ENCODE measurements around the gene BAHCC1. TPM values are rescaled to one million over a fixed set of nuclear protein-coding genes. Genes with fewer than 3 reads are reported as not detected.

BAHCC1 gene
- total RNA-seq, 2 experiments from 2014 or later = 0.20 to 0.41 TPM

DNA sequence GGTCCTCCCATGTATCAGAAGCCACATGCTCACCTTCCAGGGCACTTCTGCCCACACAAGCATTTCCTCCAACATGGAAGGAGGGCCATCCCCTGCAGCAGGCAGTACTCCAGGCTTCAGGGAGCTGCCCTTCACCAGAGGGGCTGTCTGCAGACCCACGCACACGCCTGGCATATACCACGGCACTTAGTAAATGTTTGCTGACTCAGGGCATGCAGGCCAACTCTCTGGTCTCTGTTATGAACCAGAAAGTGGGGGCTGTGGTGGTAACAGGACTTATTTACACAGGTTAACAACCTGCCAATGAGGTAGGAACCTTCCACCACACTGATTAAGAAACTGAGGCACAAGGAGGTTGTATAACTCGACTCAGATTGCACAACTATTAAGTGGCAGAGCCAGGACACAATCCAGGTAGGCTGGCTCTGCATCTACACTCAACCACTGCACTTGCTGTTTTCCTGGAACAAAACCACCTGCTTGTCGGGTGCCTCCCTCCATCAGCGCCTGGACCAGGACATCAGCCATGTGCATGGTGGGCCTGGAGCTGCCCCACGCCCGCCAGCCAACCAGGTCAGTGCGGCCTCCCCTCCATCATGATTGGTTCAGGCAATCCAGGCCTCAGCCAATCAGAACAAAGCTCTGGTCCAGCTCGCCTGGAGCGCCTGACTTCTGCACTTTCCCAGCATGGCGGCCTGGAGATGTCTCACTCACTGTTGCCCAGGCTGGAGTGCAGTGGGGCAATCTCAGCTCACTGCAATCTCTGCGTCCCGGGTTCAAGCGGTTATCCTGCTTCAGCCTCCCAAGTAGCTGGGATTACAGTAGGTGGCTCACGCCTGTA is 98.2 kb downstream of the BAHCC1 start:
- TF ChIP-seq, protein P1, sequence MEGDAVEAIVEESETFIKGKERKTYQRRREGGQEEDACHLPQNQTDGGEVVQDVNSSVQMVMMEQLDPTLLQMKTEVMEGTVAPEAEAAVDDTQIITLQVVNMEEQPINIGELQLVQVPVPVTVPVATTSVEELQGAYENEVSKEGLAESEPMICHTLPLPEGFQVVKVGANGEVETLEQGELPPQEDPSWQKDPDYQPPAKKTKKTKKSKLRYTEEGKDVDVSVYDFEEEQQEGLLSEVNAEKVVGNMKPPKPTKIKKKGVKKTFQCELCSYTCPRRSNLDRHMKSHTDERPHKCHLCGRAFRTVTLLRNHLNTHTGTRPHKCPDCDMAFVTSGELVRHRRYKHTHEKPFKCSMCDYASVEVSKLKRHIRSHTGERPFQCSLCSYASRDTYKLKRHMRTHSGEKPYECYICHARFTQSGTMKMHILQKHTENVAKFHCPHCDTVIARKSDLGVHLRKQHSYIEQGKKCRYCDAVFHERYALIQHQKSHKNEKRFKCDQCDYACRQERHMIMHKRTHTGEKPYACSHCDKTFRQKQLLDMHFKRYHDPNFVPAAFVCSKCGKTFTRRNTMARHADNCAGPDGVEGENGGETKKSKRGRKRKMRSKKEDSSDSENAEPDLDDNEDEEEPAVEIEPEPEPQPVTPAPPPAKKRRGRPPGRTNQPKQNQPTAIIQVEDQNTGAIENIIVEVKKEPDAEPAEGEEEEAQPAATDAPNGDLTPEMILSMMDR (IDR thresholded peaks at IDR 0.05) = no peak
- ATAC-seq (ENCODE audit: poor library complexity) = no peak
- ChIA-PET CTCF (no interaction called here), POLR2A (interaction anchor here (1.5 kb wide), 1 partner anchor 16 kb away, joined by 6 read pairs; no protein-coding TSS in a partner anchor)
- Mint-ChIP-seq H3K4me3 (no peak overlapping the region), H3K27me3 (peaks cover 8% of the 10 kb centered on the region), H3K4me1 (ENCODE audit: low read depth) (no peaks in the 10 kb centered on the region), H3K27ac (no peak overlapping the region), H3K36me3 (ENCODE audit: low read depth) (no peaks in the 10 kb centered on the region), H3K9me3 (no peaks in the 10 kb centered on the region)
- Histone ChIP-seq H3K27ac (ENCODE audit: low read depth in 1 of 2, low read length in 2 of 2) (no peak overlapping the region), H3K27me3 (ENCODE audit: control insufficient read depth in 1 of 2, insufficient read depth in 2 of 2, low read length in 2 of 2) (peaks cover 0 to 2% of the 10 kb centered on the region in 2 experiments), H3K4me1 (ENCODE audit: insufficient read depth, low read length) (peaks cover 9% of the 10 kb centered on the region), H3K9me3 (ENCODE audit: control insufficient read depth in 1 of 2, insufficient read depth in 1 of 2, low read length in 2 of 2) (no peaks in the 10 kb centered on the region), H3K4me3 (ENCODE audit: low read length) (no peak overlapping the region), H3K36me3 (ENCODE audit: insufficient read depth, low read length) (no peaks in the 10 kb centered on the region)
- intact Hi-C loops (cut with DNase I, micrococcal nuclease) = no loop called here
- no peak for DNase-seq

DNA sequence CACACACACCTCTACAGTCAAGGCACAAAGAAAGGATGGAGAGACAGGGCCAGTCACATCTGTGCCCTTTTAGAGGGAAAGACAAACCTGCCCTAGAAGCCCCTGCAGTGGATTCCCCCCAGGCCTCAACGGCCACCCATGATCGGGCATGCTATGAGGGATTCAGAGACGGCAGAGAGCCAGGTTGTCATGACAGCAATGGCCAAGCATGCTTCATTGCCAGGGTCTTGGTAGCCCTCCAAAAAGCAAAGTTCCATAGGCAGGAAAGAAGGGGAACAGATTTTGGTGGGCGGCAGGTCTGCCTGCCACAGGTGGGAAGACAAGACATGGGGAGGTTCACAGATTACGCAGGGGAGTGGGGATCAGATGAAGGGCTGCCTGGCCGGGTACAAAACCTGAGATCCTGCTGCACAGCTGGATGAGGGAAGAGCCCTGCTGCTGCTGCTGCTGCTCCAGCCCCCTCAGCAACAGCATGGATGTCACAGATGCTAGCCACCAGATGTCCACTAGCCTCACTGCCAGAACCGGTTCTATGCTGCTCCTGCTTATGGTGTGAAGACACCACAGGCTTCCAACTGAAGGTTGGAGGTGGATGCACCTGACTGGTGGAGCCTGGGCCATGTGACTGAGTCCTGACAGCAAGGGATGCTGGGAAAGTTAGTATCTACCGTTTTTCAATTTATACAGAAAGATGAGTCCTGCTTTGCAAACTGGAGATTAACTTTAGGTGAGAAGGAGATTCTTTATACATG is 99.5 kb downstream of the BAHCC1 start:
- Mint-ChIP-seq H3K36me3 (ENCODE audit: low read depth) (no peaks in the 10 kb centered on the region), H3K27ac (no peak overlapping the region), H3K4me3 (no peak overlapping the region), H3K4me1 (ENCODE audit: low read depth) (no peaks in the 10 kb centered on the region), H3K27me3 (peaks cover 8% of the 10 kb centered on the region), H3K9me3 (no peaks in the 10 kb centered on the region)
- ChIA-PET POLR2A (no interaction called here), CTCF (no interaction called here)
- H3K27me3 ChIP-seq (ENCODE audit: control insufficient read depth in 1 of 2, insufficient read depth in 2 of 2, low read length in 2 of 2) = no peaks in the 10 kb centered on the region
- no peaks in the 10 kb centered on the region for H3K36me3 ChIP-seq (ENCODE audit: insufficient read depth, low read length)
- ATAC-seq (ENCODE audit: poor library complexity) (peak; percentile 46), DNase-seq (no peak)
- peaks cover 5% of the 10 kb centered on the region for H3K4me1 ChIP-seq (ENCODE audit: insufficient read depth, low read length)
- H3K4me3 ChIP-seq (ENCODE audit: low read length) = no peak overlapping the region
- no peaks in the 10 kb centered on the region for H3K9me3 ChIP-seq (ENCODE audit: control insufficient read depth in 1 of 2, insufficient read depth in 1 of 2, low read length in 2 of 2)
- intact Hi-C loops (cut with DNase I, micrococcal nuclease) = no loop called here
- TF ChIP-seq, protein P1 (IDR thresholded peaks at IDR 0.05) = no peak
- no peak overlapping the region for H3K27ac ChIP-seq (ENCODE audit: low read depth in 1 of 2, low read length in 2 of 2)

DNA sequence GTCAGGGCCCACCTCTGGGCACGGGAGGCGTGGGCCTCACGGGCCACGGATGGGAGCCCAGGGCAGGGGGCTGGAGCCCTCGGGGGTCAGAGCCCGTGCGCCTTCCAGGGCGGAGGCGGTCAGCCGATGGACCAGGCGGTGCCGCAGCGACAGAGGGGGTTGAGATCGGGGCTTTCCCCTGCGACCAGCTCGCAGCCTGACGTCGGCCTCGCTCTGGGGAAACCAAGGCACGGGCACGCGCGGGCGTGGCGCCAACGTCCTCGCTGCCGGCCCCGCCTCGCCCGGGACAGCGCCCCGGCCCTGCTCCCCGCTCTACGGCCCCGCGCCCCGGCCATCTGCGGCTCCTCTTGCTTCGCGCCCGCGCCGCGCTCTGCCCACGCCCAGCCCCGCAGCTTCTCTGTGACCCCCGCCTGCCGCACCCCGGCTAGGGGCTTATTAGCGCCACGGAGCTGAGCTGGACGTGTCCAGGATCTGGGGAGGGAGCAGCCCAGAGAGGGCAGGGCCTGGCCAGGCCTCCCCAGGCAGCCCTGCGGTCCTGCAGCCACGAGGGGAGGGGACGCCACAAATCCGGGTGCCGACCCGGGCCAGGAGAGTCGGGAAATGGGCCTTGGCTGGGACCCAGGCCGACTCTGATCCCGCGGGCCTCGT is 103.8 kb downstream of the BAHCC1 start:
- TF ChIP-seq, protein P1 (IDR thresholded peaks at IDR 0.05) = no peak
- ChIA-PET CTCF (interaction anchor here (0.7 kb wide), 1 partner anchor 122 kb away, joined by 4 read pairs; no protein-coding TSS in a partner anchor), POLR2A (interaction anchor here (2.1 to 2.4 kb wide), 2 partner anchors 9 to 11 kb away, joined by 7 to 8 read pairs; no protein-coding TSS in a partner anchor)
- intact Hi-C loops (cut with DNase I, micrococcal nuclease) = no loop called here
- DNase-seq (peak in 1 of 14 experiments; percentile 26), ATAC-seq (ENCODE audit: poor library complexity) (no peak)
- Histone ChIP-seq H3K27ac (ENCODE audit: low read depth in 1 of 2, low read length in 2 of 2) (no peak overlapping the region), H3K36me3 (ENCODE audit: insufficient read depth, low read length) (no peaks in the 10 kb centered on the region), H3K4me1 (ENCODE audit: insufficient read depth, low read length) (peaks cover 5% of the 10 kb centered on the region), H3K4me3 (ENCODE audit: low read length) (no peak overlapping the region), H3K9me3 (ENCODE audit: control insufficient read depth in 1 of 2, insufficient read depth in 1 of 2, low read length in 2 of 2) (no peaks in the 10 kb centered on the region), H3K27me3 (ENCODE audit: control insufficient read depth in 1 of 2, insufficient read depth in 2 of 2, low read length in 2 of 2) (no peaks in the 10 kb centered on the region)
- Mint-ChIP-seq H3K36me3 (ENCODE audit: low read depth) (no peaks in the 10 kb centered on the region), H3K27me3 (peaks cover 8% of the 10 kb centered on the region), H3K4me1 (ENCODE audit: low read depth) (no peaks in the 10 kb centered on the region), H3K27ac (no peak overlapping the region), H3K4me3 (no peak overlapping the region), H3K9me3 (no peaks in the 10 kb centered on the region)

All from CD4-positive, alpha-beta T cell (primary cell).